Pancreas (tissue), 10 donors: ENCODE results near the gene RALY. TPM values are rescaled to one million over a fixed set of nuclear protein-coding genes. Genes with fewer than 3 reads are reported as not detected.
"Not testable (repeated sequence)": the region's sequence is repeated elsewhere in the genome, so short reads cannot be mapped to it uniquely, and the experiment has no call there.

Experiments
- ATAC-seq, 4 donors: fragments of 200-7000 bp; cut with Tn5 transposase; one replicate each; pipeline versions ENCODE4 v1.8.0 to v1.9.1; 2020; ENCODE audit warnings: mild to moderate bottlenecking in 4 of 4, moderate library complexity in 4 of 4
- DNase-seq, 6 donors: peaks; one replicate each; pipeline ENCODE4 v3.0.0-alpha.2; 2020
- FAIRE-seq: peaks from 2 replicates; lab custom pipeline; 2012; peaks lifted over from hg19 to GRCh38; lab: Jason Lieb, UNC
- H3K27ac ChIP-seq, 4 donors: fragments of 200-600 bp; sonication (generic); 1 replicate in 3 of 4; 2 replicates in 1 of 4; pipeline versions ENCODE4 v1.5.0 to v1.8.0; 2020
- H3K27me3 ChIP-seq, 4 donors: fragments of 200-600 bp; one replicate each; pipeline ENCODE4 v1.8.0; 2021
- H3K36me3 ChIP-seq, 3 donors: fragments of 200-600 bp; sonication (generic) in 1 of 3; one replicate each; pipeline versions ENCODE4 v1.5.0 to v1.8.0; 2020 to 2021
- H3K4me1 ChIP-seq, 3 donors: fragments of 200-600 bp; one replicate each; pipeline ENCODE4 v1.8.0; 2021
- H3K4me3 ChIP-seq, 4 donors: fragments of 200-600 bp; sonication (generic) in 2 of 4; one replicate each; pipeline versions ENCODE4 v1.5.0 to v1.8.0; 2020 to 2021
- H3K9me3 ChIP-seq, 4 donors: fragments of 200-600 bp; one replicate each; pipeline ENCODE4 v1.8.0; 2021
- WGBS, 2 donors: extraction: QIAGEN DNeasy Blood & Tissue Kit; methylation state at CpG; one replicate each; pipeline ENCODE4 v1.1.7; 2013; 5-methylcytosine and 5-hydroxymethylcytosine counted together
- intact Hi-C, 3 donors: fragments of 100-400 bp; cut with DNase I; formaldehyde crosslinking; loops; one replicate each; pipeline versions ENCODE4 v1.11.1 to v1.14.2; 2022
- polyA plus RNA-seq, 2 donors: library from polyadenylated mRNA; stranded (reverse); fragments of 200-250 nt; gene quantifications; one replicate each; pipeline ENCODE4 v1.2.3, GENCODE V29; 2013
- total RNA-seq, 6 donors: library from RNA; stranded (reverse); fragmentation: NEBNext Ultra II Directional in 4 of 6; extraction: Animal tissue kit (Norgen Biotek cat#: 25700) in 4 of 6; gene quantifications; one replicate each; pipeline versions ENCODE4 v1.2.1 to v1.2.4, GENCODE V29; 2021 to 2023
- TF ChIP-seq, protein P1 (sequence below), 4 donors: fragments of 200-600 bp; sonication (generic) in 3 of 4; IDR thresholded peaks; one replicate each; pipeline versions ENCODE4 v1.5.0 to v1.8.0; 2021; ENCODE audit warnings: antibody characterized with exemption in 4 of 4
- donor health status: healthy with polysubstance abuse.
- donor health status: DM: no; HTN: no; CAD: no; lungs with moderate emphysema.
- donor health status: DM: no; HTN: no; CAD: no.
- donor health status: control.
- donor health status: control.
- donor health status: Bipolar disorder and iron deficiency.
- donor health status: DM: yes; HTN: yes; CAD: no.
- donor health status: DM: no; HTN: no; CAD: no.
- donor health status: DM: no; HTN: no; CAD: no.
- donor health status: DM: yes; HTN: yes; CAD: no.

Gene RALY
- total and polyA plus RNA-seq, 8 donors, result 30.0 to 60.4 (median 44.3) TPM

DNA sequence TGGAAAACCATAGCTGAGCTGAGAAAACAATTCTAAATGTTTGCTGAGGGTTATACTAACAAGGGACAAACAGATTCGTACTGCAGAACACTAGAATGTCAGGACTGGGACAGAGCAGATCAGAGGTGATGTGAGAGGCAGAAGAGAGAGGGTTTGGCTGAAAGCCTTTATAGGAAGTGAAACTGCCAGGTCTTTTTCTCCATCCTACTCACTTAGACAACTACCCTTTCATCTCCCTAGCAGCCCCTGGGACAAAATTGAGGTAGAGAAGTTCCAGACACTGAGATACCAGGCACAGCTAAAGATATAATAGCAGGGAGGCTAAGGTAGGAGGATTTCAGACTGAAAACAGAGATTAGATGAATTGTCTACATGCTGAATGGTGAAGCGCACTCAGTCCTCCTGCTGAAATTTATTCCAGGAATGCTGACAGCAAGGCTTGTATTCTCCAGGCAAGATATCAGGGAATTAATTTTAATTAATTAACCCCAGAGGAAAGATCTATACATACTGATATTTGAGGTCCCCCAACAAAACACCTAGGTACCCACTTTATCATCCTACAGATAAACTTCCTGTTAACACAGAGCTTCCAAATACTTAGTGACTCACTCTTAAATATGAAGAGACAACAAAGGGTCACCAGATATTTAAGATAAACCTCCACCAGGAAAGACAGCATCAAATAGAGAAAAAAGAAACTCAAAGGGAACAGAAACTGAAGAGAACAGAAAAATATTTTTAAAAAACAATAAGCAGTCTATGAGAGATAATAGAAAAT, 130.9 kb downstream of the RALY start:
- intact Hi-C loops, result loop anchor here in 1 of 3 donors (5.0 kb wide), 1 partner anchor 262 kb away; no protein-coding TSS in a partner anchor
- H3K36me3 ChIP-seq, result no peaks in the 10 kb centered on the region
- no peak overlapping the region for H3K4me3 ChIP-seq
- H3K27me3 ChIP-seq, result no peaks in the 10 kb centered on the region
- no peak for DNase-seq
- no peaks in the 10 kb centered on the region for H3K9me3 ChIP-seq
- no peak overlapping the region for H3K27ac ChIP-seq
- TF ChIP-seq, protein P1, sequence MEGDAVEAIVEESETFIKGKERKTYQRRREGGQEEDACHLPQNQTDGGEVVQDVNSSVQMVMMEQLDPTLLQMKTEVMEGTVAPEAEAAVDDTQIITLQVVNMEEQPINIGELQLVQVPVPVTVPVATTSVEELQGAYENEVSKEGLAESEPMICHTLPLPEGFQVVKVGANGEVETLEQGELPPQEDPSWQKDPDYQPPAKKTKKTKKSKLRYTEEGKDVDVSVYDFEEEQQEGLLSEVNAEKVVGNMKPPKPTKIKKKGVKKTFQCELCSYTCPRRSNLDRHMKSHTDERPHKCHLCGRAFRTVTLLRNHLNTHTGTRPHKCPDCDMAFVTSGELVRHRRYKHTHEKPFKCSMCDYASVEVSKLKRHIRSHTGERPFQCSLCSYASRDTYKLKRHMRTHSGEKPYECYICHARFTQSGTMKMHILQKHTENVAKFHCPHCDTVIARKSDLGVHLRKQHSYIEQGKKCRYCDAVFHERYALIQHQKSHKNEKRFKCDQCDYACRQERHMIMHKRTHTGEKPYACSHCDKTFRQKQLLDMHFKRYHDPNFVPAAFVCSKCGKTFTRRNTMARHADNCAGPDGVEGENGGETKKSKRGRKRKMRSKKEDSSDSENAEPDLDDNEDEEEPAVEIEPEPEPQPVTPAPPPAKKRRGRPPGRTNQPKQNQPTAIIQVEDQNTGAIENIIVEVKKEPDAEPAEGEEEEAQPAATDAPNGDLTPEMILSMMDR (IDR thresholded peaks at IDR 0.05), result no peak
- ATAC-seq, result no peak
- no peaks in the 10 kb centered on the region for H3K4me1 ChIP-seq
- whole genome bisulfite sequencing, 2 donors, result 64 to 67% methylated on average over 2 of the region's 2 CpGs
- FAIRE-seq, result no peak

DNA sequence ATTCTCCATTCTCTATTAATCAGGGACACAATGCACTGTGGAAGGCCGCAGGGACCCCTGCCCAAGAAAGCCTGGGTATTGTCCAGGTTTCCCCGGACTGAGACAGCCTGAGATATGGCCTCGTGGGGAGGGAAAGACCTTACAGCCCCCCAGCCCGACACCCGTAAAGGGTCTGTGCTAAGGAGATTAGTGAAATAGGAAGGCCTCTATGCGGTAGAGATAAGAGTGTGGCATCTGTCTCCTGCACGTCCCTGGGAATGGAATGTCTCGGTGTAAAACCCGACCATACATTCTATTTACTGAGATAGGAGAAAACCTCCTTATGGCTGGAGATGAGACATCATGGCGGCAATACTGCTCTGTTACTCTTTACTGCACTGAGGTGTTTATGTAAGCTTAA, 134.1 kb downstream of the RALY start:
- H3K27ac ChIP-seq, result no peak overlapping the region
- H3K27me3 ChIP-seq, result no peaks in the 10 kb centered on the region
- WGBS, 2 donors, result 79 to 82% methylated on average over 10 of the region's 10 CpGs
- ATAC-seq (no peak), FAIRE-seq (no peak), DNase-seq (no peak)
- no peaks in the 10 kb centered on the region for H3K36me3 ChIP-seq
- TF ChIP-seq, protein P1 (IDR thresholded peaks at IDR 0.05), result no peak
- no peaks in the 10 kb centered on the region for H3K9me3 ChIP-seq
- intact Hi-C loops, result loop anchor here in 1 of 3 donors (5.0 kb wide), 1 partner anchor 265 kb away; no protein-coding TSS in a partner anchor
- no peak overlapping the region for H3K4me3 ChIP-seq
- H3K4me1 ChIP-seq, result no peaks in the 10 kb centered on the region

DNA sequence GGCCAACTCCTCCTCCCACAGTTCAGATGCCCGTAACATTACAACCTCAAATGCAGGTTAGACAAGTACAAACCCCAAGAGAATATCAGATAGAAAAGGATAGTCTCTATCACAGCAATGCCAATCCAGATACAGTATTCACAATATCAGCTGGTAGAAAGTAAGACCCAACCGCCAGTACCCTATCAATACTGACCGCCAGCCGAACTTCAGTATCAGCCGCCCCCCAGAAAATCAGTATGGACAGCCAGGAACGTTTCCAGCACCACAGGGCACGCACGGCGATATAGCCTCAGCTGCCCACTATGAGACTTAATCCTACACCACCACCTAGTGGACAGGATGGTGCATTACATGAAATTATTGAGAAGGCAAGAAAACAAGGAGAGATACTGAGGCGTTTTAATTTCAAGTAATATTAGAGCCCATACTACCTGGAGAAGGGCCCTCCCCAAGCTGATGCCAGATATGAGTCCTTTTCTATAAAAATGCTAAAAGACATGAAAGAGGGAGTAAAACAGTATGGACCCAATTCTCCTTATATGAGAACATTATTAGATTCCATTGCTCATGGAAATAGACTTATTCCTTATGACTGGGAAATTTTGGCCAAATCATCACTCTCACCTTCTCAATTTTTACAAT, 135.9 kb downstream of the RALY start:
- H3K27ac ChIP-seq, result no peak overlapping the region
- 1 to 2% methylated on average over 10 of the region's 10 CpGs for WGBS, 2 donors
- no peaks in the 10 kb centered on the region for H3K4me1 ChIP-seq
- H3K27me3 ChIP-seq, result no peaks in the 10 kb centered on the region
- peak overlapping the region in 2 of 4 donors; percentile 21 to 32 for H3K4me3 ChIP-seq
- intact Hi-C loops, result loop anchor here in 1 of 3 donors (5.0 kb wide), 1 partner anchor 267 kb away; no protein-coding TSS in a partner anchor
- H3K36me3 ChIP-seq, result no peaks in the 10 kb centered on the region
- TF ChIP-seq, protein P1 (IDR thresholded peaks at IDR 0.05), result peak; percentile 63 to 80 (median 76)
- ATAC-seq (peak; percentile 92 to 100 (median 98)), FAIRE-seq (no peak), DNase-seq (peak; percentile 47 to 67 (median 58))
- H3K9me3 ChIP-seq, result no peaks in the 10 kb centered on the region

DNA sequence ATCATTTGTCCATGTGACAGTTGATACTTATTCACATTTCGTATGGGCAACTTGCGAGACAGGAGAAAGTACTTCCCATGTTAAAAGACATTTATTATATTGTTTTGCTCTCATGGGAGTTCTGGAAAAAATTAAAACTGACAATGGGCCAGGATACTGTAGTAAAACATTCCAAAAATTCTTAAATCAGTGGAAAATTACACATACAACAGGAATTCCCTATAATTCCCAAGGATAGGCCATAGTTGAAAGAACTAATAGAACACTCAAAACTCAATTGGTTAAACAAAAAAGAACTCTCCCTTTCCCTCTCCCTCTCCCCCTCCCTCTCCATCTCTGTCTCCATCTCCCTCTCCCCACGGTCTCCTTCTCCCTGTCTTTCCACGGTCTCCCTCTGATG, 137.8 kb downstream of the RALY start:
- no peaks in the 10 kb centered on the region for H3K36me3 ChIP-seq
- H3K4me3 ChIP-seq, result no peak overlapping the region
- H3K27ac ChIP-seq, result no peak overlapping the region
- FAIRE-seq (no peak), DNase-seq (no peak), ATAC-seq (no peak)
- WGBS, 2 donors, result 81 to 86% methylated on average over 4 of the region's 4 CpGs
- H3K9me3 ChIP-seq, result no peaks in the 10 kb centered on the region
- intact Hi-C loops, result no loop called here
- TF ChIP-seq, protein P1 (IDR thresholded peaks at IDR 0.05), result no peak
- no peaks in the 10 kb centered on the region for H3K27me3 ChIP-seq
- H3K4me1 ChIP-seq, result no peaks in the 10 kb centered on the region

DNA sequence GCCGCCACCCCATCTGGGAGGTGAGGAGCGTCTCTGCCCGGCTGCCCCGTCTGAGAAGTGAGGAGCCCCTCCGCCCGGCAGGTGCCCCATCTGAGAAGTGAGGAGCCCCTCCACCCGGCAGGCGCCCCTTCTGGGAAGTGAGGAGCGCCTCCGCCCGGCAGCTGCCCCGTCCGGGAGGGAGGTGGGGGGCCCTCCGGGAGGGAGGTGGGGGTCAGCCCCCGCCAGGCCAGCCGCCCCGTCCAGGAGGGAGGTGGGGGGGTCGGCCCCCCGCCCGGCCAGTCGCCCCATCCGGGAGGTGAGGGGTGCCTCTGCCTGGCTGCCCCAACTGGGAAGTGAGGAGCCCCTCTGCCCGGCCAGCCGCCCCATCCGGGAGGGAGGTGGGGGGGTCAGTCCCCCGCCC, 138.8 kb downstream of the RALY start:
- H3K4me3 ChIP-seq, ATAC-seq, FAIRE-seq, intact Hi-C loops, H3K27ac ChIP-seq, H3K27me3 ChIP-seq, H3K36me3 ChIP-seq, H3K9me3 ChIP-seq, H3K4me1 ChIP-seq: not testable (repeated sequence)
- DNase-seq, result peak in 1 of 6 donors; percentile 64
- WGBS, 2 donors, result 87 to 96% methylated on average over 8 to 26 of the region's 26 CpGs

DNA sequence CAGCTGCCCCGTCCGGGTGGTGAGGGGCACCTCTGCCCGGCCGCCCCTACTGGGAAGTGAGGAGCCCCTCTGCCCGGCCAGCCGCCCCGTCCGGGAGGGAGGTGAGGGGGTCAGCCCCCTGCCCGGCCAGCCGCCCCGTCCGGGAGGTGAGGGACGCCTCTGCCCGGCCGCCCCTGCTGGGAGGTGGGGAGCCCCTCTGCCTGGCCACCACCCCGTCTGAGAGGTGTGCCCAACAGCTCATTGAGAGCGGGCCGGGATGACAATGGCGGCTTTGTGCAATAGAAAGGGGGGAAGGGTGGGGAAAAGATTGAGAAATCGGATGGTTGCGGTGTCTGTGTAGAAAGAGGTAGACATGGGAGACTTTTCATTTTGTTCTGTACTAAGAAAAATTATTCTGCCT, 139.2 kb downstream of the RALY start:
- DNase-seq, H3K4me1 ChIP-seq, H3K4me3 ChIP-seq, ATAC-seq, H3K9me3 ChIP-seq, H3K36me3 ChIP-seq, H3K27ac ChIP-seq, H3K27me3 ChIP-seq, intact Hi-C loops, FAIRE-seq: not testable (repeated sequence)
- 80 to 84% methylated on average over 19 to 21 of the region's 21 CpGs for WGBS, 2 donors

DNA sequence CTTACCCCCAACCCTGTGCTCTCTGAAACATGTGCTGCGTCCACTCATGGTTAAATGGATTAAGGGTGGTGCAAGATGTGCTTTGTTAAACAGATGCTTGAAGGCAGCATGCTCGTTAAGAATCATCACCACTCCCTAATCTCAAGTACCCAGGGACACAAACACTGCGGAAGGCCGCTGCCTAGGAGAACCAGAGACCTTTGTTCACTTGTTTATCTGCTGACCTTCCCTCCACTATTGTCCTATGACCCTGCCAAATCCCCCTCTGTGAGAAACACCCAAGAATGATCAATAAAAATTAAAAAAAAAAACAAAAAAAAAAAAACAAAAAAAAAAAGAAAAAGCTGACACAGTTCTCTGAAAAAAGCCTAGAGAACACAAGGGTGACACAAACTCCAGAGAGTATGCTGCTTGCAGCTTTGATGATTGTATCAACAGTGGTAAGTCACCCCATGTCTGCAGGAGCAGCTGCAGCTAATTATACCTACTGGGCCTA, 139.7 kb downstream of the RALY start:
- H3K4me3 ChIP-seq, H3K36me3 ChIP-seq, H3K9me3 ChIP-seq, ATAC-seq, DNase-seq, H3K4me1 ChIP-seq, H3K27ac ChIP-seq, H3K27me3 ChIP-seq, FAIRE-seq, intact Hi-C loops: not testable (repeated sequence)
- 30 to 39% methylated on average over 4 of the region's 4 CpGs for WGBS, 2 donors
